ENCODE data around the gene SELENOF.

GRCh38 chr1:86905875-86906274, 8.1 kb downstream of the SELENOF start:
- TF ChIP-seq EP300 (IDR thresholded peaks at IDR 0.05; ENCODE audit: low read depth), result no peak
- no peak for TF ChIP-seq CTCF (IDR thresholded peaks at IDR 0.05)
